Transverse colon (tissue), 4 donors: Measurements from ENCODE around the gene AFF1. TPM values are rescaled to one million over a fixed set of nuclear protein-coding genes. Genes with fewer than 3 reads are reported as not detected.

Experiments used
- DNase-seq: peaks from one replicate; pipeline ENCODE4 v3.0.0-alpha.2; 2019
- H3K27ac ChIP-seq, 4 donors: fragments of 200-600 bp; sonication (generic); 2 replicates each; pipeline ENCODE4 v1.5.1; 2016 to 2018; ENCODE audit warnings: inconsistent platforms in 4 of 4
- H3K27me3 ChIP-seq: fragments of 200-600 bp; sonication (generic); 2 replicates; pipeline ENCODE4 v1.5.1; 2017; ENCODE audit warnings: inconsistent platforms
- H3K36me3 ChIP-seq, 4 donors: fragments of 200-600 bp; sonication (generic); 2 replicates each; pipeline ENCODE4 v1.5.1; 2017 to 2019; ENCODE audit warnings: inconsistent platforms in 4 of 4
- H3K4me1 ChIP-seq, 4 donors: fragments of 200-600 bp; sonication (generic); 2 replicates each; pipeline ENCODE4 v1.5.1; 2017 to 2020; ENCODE audit warnings: inconsistent platforms in 4 of 4
- H3K4me3 ChIP-seq, 4 donors: fragments of 200-600 bp; sonication (generic); 1 replicate in 1 of 4; 2 replicates in 3 of 4; pipeline versions ENCODE4 v1.5.1 to v1.6.1; 2017 to 2019; ENCODE audit warnings: inconsistent platforms in 4 of 4
- H3K9me3 ChIP-seq, 2 donors: fragments of 200-600 bp; sonication (generic); 2 replicates each; pipeline ENCODE4 v1.5.1; 2017 to 2019; ENCODE audit warnings: inconsistent platforms in 2 of 2
- EP300 ChIP-seq: sonication (generic); formaldehyde crosslinking; IDR thresholded peaks from one replicate; pipeline ENCODE4 v1.6.1; 2017; ENCODE audit warnings: antibody characterized with exemption, low read depth
- POLR2A ChIP-seq: fragments of 450-650 bp; IDR thresholded peaks from one replicate; pipeline ENCODE4 v1.6.1; 2016; ENCODE audit warnings: antibody characterized with exemption, mild to moderate bottlenecking, moderate library complexity
- POLR2AphosphoS5 ChIP-seq, 3 donors: sonication (generic); formaldehyde crosslinking; IDR thresholded peaks; one replicate each; pipeline ENCODE4 v1.6.1; 2016; ENCODE audit warnings: antibody characterized with exemption in 3 of 3
- WGBS, 2 donors: methylation state at CpG; one replicate each; pipeline ENCODE4 v1.1.5; 2018; ENCODE audit warnings: low coverage in 1 of 2; 5-methylcytosine and 5-hydroxymethylcytosine counted together
- in situ Hi-C, 4 donors: fragments of 200-750 bp; cut with MboI; loops; one replicate each; pipeline versions ENCODE4 v1.15.0 to v1.15.1; 2017; ENCODE audit warnings: low sequenced_read_pairs in 3 of 4, low pct_ligation_motif_present in 1 of 4, low pct_unique_long_range_greater_than_20kb in 1 of 4
- intact Hi-C: fragments of 100-400 bp; cut with DNase I; formaldehyde crosslinking; loops from one replicate; pipeline ENCODE4 v1.15.1; 2023; ENCODE audit warnings: low total_unique reads
- total RNA-seq, 4 donors: library from RNA; depleted of rRNA; stranded (reverse); fragments of >200 nt; gene quantifications; one replicate each; pipeline ENCODE4 v1.1.0, GENCODE V29; 2016
- TF ChIP-seq, protein P1 (sequence below), 5 experiments: fragments of 200-600 bp in 3 of 5; fragments of 450-650 bp in 2 of 5; sonication (generic) in 3 of 5; IDR thresholded peaks; 1 replicate in 2 of 5; 2 replicates in 3 of 5; pipeline ENCODE4 v1.5.1; 2016 to 2017; ENCODE audit warnings: antibody characterized with exemption in 5 of 5, inconsistent platforms in 3 of 5, mild to moderate bottlenecking in 2 of 5, moderate library complexity in 1 of 5

Gene AFF1
- total RNA-seq, 4 donors from 2014 or later, result 77.1 to 151 (median 97.0) TPM

DNA sequence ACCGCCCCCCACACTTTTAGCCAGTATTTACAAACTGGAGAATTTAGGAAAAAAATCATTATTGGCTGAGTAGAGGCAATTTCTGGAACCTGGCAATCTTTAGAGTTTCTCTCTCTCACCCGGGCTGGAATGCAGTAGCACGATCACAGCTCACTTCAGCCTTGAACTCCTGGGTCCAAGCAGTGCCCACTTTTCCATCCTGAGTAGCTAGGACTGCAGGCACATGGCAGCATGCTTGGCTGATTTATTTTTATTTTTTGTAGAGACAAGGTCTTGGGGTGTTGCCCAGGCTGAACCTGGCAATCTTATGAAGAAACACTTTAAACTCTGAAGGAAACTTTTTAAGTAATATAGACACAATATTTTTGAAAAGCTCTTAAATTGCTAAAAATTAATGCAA, 120.1 kb downstream of the AFF1 start:
- in situ Hi-C loops (no loop called here), intact Hi-C loops (loop anchor here (10.0 kb wide), 1 partner anchor 50 kb away; no protein-coding TSS in a partner anchor)
- Histone ChIP-seq H3K9me3 (no peaks in the 10 kb centered on the region), H3K36me3 (no peaks in the 10 kb centered on the region), H3K4me3 (no peak overlapping the region), H3K27me3 (no peaks in the 10 kb centered on the region), H3K4me1 (peaks cover 47 to 91% (median 63%) of the 10 kb centered on the region in 4 donors), H3K27ac (peak overlapping the region; percentile 71 to 84 (median 78))
- no peak for DNase-seq
- 56 to 66% methylated on average over 3 of the region's 3 CpGs for WGBS, 2 donors
- TF ChIP-seq POLR2AphosphoS5 (IDR thresholded peaks at IDR 0.05) (no peak), POLR2A (no peak), EP300 (no peak)
- TF ChIP-seq, protein P1, sequence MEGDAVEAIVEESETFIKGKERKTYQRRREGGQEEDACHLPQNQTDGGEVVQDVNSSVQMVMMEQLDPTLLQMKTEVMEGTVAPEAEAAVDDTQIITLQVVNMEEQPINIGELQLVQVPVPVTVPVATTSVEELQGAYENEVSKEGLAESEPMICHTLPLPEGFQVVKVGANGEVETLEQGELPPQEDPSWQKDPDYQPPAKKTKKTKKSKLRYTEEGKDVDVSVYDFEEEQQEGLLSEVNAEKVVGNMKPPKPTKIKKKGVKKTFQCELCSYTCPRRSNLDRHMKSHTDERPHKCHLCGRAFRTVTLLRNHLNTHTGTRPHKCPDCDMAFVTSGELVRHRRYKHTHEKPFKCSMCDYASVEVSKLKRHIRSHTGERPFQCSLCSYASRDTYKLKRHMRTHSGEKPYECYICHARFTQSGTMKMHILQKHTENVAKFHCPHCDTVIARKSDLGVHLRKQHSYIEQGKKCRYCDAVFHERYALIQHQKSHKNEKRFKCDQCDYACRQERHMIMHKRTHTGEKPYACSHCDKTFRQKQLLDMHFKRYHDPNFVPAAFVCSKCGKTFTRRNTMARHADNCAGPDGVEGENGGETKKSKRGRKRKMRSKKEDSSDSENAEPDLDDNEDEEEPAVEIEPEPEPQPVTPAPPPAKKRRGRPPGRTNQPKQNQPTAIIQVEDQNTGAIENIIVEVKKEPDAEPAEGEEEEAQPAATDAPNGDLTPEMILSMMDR (IDR thresholded peaks at IDR 0.05), result no peak

DNA sequence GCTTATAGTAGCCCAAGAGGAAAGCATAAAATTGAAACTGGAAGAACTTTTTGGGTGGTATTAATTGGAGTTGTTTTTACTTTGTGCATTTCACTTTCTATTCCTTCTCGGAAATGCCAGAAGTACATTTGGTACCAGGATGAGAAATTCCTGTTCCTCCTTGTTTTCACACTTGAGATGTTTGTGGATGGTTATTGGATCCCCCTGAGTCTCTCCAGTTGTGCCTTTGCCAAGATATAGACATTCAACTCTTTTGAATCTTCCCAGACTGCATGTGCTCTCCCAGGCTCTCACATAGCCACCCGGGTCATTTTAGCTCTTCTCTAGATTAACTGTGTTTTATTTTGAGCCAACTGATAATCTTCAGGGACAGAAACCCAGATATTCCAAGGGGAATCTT, 120.5 kb downstream of the AFF1 start:
- in situ Hi-C loops, result no loop called here
- DNase-seq, result no peak
- intact Hi-C loops, result loop anchor here (10.0 kb wide), 1 partner anchor 51 kb away; no protein-coding TSS in a partner anchor

DNA sequence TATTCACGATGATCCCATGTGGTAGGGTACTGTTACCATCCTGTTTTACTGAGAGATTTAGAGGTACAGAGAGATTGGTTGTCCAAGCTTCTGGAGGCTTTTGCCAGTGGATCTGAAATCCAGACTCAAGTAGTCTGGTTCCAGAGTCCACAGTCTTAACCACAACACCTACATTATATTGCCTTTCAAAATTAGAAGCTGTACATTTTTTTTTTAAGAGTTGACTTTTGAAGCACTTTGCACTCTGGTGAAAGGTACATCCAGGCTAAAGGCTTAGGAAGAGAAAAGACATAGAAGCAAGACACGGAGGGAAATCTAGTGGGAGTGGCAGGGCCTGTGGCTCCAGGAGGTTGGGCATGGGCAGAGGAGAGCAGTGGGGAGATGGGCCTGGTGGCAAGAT, 122.1 kb downstream of the AFF1 start:
- in situ Hi-C loops (no loop called here), intact Hi-C loops (loop anchor here (10.0 kb wide), 1 partner anchor 52 kb away; no protein-coding TSS in a partner anchor)
- H3K4me1 ChIP-seq, result peaks cover 53 to 95% (median 78%) of the 10 kb centered on the region in 4 donors
- WGBS, 2 donors, result 46 to 48% methylated on average over 2 of the region's 2 CpGs
- H3K27ac ChIP-seq, result peak overlapping the region; percentile 71 to 84 (median 78)
- H3K9me3 ChIP-seq, result no peaks in the 10 kb centered on the region
- no peaks in the 10 kb centered on the region for H3K27me3 ChIP-seq
- no peak overlapping the region for H3K4me3 ChIP-seq
- H3K36me3 ChIP-seq, result no peaks in the 10 kb centered on the region
- peak; percentile 35 for DNase-seq
- TF ChIP-seq POLR2A (no peak), EP300 (no peak), POLR2AphosphoS5 (IDR thresholded peaks at IDR 0.05) (no peak)
- TF ChIP-seq, protein P1 (IDR thresholded peaks at IDR 0.05), result no peak

More for the DNA sequence above, 120.5 kb downstream of the AFF1 start:
- peaks cover 51 to 92% (median 67%) of the 10 kb centered on the region in 4 donors for H3K4me1 ChIP-seq
- WGBS, 2 donors, result 40 to 58% methylated on average over 2 of the region's 2 CpGs
- H3K4me3 ChIP-seq, result no peak overlapping the region
- peak overlapping the region; percentile 71 to 84 (median 78) for H3K27ac ChIP-seq
- no peak for TF ChIP-seq EP300
- TF ChIP-seq POLR2AphosphoS5 (IDR thresholded peaks at IDR 0.05), result no peak
- TF ChIP-seq, protein P1 (IDR thresholded peaks at IDR 0.05), result no peak
- TF ChIP-seq POLR2A, result no peak
- no peaks in the 10 kb centered on the region for H3K9me3 ChIP-seq
- no peaks in the 10 kb centered on the region for H3K36me3 ChIP-seq
- H3K27me3 ChIP-seq, result no peaks in the 10 kb centered on the region

DNA sequence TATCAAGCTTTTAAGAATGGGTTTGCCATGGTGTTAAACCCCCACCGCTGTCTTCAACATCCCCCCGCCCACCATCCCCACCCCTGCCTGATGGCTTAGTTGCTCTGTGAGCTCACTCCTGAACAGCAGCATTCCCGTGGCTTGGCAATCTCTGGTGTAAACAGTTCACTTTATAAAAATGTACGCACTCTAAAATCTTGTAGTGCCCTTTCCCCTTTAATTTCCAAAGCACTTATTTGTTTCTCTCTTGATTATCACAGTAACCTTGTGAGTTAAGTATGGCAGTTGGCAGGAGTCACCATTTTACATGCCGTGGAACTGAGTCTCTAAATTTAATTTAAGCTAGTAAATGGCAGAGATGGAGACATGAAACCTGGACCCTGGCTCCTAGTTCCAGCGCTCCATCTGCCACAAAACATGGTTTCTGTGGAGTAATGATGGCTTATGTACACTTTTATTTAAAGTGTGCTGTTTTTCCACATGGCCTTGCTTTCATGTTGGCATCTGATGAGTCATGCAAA, 123.1 kb downstream of the AFF1 start:
- no peak for DNase-seq
- H3K27me3 ChIP-seq, result no peaks in the 10 kb centered on the region
- H3K36me3 ChIP-seq, result no peaks in the 10 kb centered on the region
- in situ Hi-C loops, result no loop called here
- peaks cover 53 to 86% (median 78%) of the 10 kb centered on the region in 4 donors for H3K4me1 ChIP-seq
- H3K9me3 ChIP-seq, result no peaks in the 10 kb centered on the region
- intact Hi-C loops, result loop anchor here (10.0 kb wide), 1 partner anchor 53 kb away; no protein-coding TSS in a partner anchor
- no peak for TF ChIP-seq POLR2A
- TF ChIP-seq, protein P1 (IDR thresholded peaks at IDR 0.05), result no peak
- no peak for TF ChIP-seq POLR2AphosphoS5 (IDR thresholded peaks at IDR 0.05)
- TF ChIP-seq EP300, result no peak
- WGBS, 2 donors, result 53 to 60% methylated on average over 6 of the region's 6 CpGs
- H3K4me3 ChIP-seq, result no peak overlapping the region
- peak overlapping the region; percentile 71 to 84 (median 78) for H3K27ac ChIP-seq
